ENCODE data around the gene CPZ.

Gene CPZ

DNA sequence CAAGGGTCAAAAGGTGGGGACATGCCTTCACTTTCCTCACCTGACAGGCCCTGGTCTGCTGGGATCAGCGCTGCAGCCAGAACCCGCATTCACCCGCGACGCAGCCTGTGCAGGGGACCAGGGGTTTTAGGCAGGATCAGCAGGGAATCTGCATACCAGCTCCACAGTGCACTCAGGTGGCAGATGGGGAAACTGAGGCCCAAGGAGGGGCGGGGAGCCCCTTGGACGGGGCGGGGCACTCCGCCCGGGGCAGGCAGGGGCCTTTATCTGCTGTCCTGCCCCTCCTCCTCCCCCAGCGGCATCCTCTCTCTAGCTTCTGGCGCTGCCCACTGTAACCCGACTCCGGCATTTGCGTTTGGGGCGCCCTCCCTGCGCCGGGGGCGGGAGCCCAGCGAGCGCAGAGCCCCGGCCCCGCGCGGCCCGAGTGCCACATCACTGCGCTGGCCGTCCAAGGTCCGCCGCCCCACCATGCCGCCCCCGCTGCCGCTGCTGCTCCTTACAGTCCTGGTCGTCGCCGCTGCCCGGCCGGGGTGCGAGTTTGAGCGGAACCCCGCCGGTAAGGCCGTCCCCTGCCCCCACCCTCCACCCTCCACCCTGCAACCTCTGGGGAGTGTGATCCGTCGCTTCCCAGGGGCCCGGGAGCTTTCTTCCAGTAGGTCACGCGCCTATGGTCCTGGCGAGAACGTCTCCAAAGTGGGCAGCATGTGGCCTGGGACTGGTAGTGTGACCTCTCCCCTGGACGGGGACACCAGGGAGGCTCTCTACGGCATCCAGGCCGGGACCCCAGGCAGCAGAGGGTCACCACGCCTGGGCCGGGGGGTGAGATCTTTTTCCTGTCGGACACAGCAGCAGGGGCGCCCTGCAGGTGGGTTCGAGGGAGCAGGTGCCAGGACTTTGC, at the start of gene CPZ:
TSS of gene CPZ (plus strand) at position 400 of the 898 bp plus-strand sequence. CDS start at position 469, 69 bp downstream.
- no peak for DNase-seq (ENCODE audit: low read depth in 2 of 2)

- DNase-seq (ENCODE audit: low read depth in 2 of 2), result no peak
Measured at GRCh38 chr4:8542776-8543525, 49.6 kb upstream of the CPZ start.

- DNase-seq (ENCODE audit: low read depth in 2 of 2), result no peak
Measured at GRCh38 chr4:8543623-8544022, 48.9 kb upstream of the CPZ start.

- no peak for DNase-seq (ENCODE audit: low read depth in 2 of 2)
Measured at GRCh38 chr4:8544282-8544681, 48.3 kb upstream of the CPZ start.

- no peak for DNase-seq (ENCODE audit: low read depth in 2 of 2)
Measured at GRCh38 chr4:8544741-8545438, 47.7 kb upstream of the CPZ start.

GRCh38 chr4:8545439-8545765, 47.2 kb upstream of the CPZ start:
- DNase-seq (ENCODE audit: low read depth in 2 of 2), result no peak

GRCh38 chr4:8546766-8547107, 45.8 kb upstream of the CPZ start:
- DNase-seq (ENCODE audit: low read depth in 2 of 2), result no peak

- no peak for DNase-seq (ENCODE audit: low read depth in 2 of 2)
Measured at GRCh38 chr4:8547108-8547911, 45.3 kb upstream of the CPZ start.

DNA sequence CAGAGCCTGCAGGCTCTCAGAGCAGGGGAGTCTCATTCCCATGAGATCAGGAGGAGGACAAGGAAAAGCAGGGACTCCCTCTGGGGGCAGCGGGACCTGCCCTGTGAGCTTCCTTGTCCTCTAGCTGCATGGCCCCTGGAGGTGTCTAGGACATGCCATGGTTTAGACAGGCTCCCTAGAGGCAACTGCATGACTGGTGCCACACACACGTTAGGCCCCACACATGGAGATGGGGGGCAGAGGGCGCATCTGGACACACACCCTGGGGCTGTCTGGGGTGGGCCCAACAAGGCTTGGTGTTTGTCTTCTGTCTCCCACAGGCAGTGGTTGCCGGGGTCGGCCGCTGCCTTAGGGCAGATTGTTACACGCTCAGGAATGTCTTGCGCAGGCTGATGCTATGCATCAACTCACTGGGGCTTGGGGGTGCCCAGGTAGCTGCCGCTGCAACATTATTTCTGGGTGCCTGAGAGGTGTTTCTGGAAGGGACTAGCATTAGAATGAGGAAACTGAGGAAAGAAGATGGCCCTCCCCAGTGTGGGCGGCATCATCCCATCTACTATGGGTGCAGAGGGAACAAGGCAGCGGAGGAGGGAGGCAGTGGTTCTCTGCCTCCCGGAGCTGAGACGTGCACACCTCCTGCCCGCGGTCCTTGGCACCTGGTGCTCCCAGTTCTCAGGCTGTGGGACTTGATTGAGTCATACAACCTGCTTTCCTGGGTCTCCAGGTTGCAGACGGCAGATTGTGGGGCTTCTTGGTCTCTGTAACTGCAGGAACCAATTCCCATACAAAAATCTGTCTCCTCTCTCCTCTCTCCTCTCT, 44.4 kb upstream of the CPZ start:
- DNase-seq (ENCODE audit: low read depth in 2 of 2), result no peak

- no peak for DNase-seq (ENCODE audit: low read depth in 2 of 2)
Measured at GRCh38 chr4:8548731-8549351, 43.7 kb upstream of the CPZ start.

GRCh38 chr4:8549352-8549931, 43.1 kb upstream of the CPZ start:
- no peak for DNase-seq (ENCODE audit: low read depth in 2 of 2)

DNA sequence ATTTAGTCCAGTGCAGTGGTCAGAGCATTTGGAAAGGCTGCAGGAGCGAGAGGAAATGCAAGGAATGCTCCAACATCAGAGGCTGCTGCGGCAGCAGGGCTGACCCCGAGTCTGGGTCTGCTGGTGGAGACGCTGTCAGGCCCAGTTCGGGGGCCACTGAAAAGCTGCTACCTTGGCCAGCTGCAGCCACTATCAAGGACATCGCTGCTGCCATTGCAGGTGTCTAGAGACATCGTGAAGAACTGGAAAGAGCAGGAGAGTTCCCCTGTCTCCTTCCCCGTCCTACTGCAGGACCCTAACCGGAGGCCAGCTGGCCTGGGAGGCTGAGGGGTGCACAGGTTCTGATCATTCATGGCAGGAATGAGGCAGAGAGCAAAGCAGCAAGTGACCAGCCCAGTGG, 41.9 kb upstream of the CPZ start:
- no peak for DNase-seq (ENCODE audit: low read depth in 2 of 2)

DNA sequence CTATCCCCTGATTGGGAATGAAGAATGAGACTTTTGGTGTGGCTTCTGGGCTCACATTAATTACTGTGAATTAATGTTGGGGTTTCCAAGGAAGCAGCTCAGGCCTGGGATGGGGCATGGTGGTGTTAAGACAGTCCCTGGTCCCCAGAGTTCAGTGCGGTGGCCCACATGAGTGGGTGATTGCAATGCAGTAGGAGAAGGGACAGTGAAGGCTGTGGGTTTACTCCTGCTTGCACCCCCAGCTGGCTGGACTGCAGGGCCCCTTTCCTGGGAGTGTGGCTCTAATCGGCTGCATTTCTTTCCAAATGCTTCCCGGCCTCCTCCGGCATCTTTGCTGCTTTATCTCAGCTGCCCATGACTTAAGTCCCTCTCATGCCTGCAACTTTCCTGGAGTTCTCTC, 40.5 kb upstream of the CPZ start:
- DNase-seq (ENCODE audit: low read depth in 2 of 2), result no peak

- DNase-seq (ENCODE audit: low read depth in 2 of 2), result no peak
Measured at GRCh38 chr4:8552581-8553205, 39.9 kb upstream of the CPZ start.

- DNase-seq (ENCODE audit: low read depth in 2 of 2), result no peak
Measured at GRCh38 chr4:8553216-8553615, 39.3 kb upstream of the CPZ start.

DNA sequence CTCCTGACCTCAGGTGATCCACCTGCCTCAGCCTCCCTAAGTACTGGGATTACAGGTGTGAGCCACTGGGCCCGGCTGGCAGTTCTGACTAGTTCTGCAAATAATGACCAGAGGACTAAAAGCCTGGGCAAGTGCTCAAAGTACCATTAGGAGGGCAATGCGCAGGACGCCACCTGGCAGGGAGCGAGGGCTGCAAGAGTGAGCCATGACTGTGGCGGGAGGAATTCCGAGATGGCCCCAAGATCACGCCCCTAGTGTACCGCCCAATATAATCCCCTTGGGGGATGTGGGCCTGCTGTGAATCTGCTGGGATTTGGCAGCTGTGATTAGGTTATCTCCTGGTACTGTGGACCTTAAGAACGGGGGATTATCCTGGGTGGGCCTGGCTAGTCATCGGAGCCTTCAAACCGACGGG, 38.6 kb upstream of the CPZ start:
- no peak for DNase-seq (ENCODE audit: low read depth in 2 of 2)

GRCh38 chr4:8554555-8555100, 37.9 kb upstream of the CPZ start:
- DNase-seq (ENCODE audit: low read depth in 2 of 2), result no peak

DNA sequence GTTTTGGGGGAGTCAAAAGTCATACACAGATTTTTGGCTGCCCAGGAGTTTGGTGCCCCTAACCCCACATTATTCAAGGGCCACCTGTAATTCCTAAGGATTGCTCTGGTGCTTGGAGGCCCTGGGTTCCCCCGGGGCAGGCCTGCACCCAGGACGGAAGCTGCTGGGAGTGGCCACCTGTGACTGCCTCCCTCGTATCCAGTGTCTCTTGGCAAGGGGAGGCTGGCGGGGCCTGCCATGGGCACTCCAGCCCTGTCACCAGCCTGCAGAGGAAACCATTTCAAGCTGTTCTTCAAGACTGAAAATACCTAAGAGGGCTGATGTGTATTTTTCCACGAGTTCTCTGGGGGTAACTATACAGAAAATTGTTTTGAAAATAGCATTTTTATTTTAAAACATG, 36.8 kb upstream of the CPZ start:
- no peak for DNase-seq (ENCODE audit: low read depth in 2 of 2)
